ENCODE data around the gene ENO3.

The ENO3 gene

DNA sequence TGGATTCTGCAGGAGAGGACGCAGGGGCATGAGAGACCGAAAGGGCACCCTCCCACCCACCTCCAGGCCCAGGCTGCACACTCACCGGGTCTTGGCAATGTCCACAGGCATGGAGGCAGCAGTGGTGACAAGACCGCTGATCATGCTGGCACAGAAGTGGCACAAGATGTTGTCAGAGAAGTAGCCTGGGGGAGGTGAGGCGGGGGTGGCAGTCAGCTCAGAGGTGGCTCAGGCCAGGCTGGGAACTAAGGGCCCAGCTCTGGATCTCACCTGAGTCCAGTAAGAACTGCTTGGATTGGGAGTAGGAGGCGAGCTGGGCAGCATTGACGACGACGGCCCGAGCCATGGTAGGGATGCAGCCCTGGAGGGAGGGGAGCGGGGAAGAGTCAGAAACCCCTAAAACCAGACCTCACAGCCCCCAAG is 12.8 kb upstream of the ENO3 start:
- DNase-seq: no peak

DNA sequence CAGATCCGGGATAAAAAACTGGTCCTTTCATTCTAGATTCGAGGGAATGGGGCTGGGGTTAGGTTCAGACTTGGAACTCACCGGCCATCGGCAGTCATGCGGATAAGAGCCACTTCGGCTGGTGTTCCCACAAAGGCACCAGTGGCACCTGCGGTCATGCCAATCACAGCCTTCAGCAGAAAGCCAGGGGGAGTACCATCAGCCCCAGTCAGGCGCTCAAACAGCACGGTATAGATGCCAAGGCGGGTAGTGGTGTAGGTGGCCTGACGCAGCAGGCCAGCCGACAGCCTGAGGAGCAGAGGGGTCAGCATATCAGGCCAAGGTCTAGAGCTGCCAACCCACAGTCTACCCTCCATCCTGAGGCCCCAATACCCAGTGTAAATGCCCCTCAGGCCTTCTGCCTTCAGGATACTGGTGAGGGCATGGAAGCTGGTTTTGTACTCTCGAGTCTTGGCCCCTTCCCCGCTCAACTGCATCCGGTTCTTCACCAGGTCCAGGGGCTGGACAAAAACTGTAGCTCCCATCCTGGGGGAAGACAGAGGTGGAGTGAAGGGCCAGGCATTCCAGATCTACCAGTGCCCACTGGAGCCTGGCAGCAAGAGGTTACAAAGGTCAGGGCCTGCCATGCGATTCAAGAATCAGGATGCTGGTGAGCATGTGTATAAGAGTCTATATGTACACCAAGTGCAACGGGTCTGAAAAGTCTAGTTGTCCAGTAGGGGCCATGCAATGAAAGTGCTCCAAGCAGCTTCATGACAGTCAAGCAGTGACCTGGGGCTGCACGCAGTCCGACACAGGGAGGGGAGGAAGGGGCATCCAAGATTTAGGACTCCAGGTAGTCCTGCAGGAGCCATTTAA is 12.0 kb upstream of the ENO3 start:
- peak; percentile 45 for DNase-seq

DNA sequence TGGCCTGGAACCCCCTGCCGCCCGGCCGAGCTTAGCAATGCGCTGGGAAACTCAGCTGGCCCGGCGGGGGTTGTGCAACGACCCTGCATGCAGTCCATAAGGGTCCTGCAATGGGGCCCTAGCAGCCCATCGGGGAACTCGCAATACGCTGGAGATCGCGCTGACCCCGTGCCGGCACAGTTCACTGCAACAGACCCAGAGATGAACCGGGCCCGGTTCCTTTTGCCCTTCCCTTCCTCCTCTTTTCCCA is 11.4 kb upstream of the ENO3 start:
- no peak for DNase-seq

DNA sequence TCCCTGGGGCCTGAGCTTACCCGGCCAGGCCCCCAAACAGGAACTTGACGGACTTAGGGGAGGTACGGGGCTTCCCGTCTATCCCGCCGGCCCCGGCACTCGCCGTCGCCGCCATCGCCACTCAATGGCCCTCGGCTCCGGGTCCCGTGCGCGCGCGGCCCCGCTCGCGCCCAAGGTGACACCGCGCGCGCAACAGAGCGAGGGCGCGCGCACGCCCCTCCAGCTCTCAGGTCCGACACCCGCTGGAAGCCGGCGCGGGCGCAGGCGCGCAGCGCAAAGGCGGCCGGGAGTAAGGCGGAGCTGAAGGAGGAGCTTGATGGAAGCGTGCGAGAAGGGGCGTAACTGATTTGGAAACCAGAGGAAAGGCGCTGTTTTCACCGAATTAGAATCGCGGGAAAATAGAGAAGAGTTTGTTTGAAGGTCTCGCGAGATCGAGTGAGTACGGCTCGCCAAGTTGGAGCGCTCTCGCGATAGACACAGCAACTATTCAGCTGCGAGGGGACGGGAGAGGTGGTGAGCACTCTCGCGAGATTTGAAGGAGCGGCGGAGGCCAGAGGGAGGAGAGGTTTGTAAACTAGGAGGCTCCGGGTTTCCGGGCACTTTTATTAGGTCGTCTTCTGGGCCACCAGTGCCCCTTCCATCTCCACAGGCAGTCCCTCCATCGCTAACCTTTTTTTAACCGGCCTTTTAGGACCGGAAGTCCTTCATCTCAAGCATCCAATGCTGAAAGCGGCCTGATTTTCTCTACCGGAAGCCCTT is 10.9 kb upstream of the ENO3 start, which contains the start of the genes RNF167 and SLC25A11:
Gene RNF167, plus strand, starts transcription at position 473 of the 759 bp plus-strand sequence. CDS start 642 bp downstream, outside the sequence.
Gene SLC25A11, minus strand, starts transcription at position 251 of the 759 bp plus-strand sequence. Its CDS starts 136 bp downstream, at position 115.
- peak; percentile 100 for DNase-seq

DNA sequence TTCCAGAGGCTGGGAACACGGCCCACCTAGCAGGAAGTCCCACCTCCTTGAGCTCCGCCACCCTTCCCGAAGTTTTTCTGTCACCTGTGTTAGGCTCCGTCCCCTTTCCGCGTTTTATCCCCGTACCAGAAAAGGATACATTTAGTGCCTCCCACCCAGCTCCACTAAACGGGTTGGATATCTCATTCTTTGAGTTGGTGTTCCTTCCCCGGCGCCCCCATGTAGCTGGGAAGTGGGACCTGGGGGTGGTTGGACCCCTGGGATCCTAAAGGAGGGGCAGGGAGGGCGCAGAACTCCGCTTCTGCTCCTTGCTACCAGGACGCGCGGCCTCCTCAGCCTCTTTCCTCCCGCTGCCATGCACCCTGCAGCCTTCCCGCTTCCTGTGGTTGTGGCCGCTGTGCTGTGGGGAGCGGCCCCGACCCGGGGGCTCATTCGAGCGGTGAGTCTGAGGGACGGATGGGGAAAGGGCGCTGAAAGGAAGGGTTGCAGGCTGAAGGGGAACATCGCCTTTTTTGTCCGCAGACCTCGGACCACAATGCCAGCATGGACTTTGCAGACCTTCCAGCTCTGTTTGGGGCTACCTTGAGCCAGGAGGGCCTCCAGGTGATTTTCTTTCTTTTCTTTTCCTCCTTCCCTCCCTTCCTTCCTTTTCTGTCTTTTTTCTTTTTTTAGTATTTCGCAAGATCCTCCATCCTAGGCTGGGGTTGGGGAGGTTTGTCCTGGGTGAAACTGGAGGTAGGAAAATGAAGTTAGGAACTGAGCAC is 10.2 kb upstream of the ENO3 start:
- DNase-seq: no peak

DNA sequence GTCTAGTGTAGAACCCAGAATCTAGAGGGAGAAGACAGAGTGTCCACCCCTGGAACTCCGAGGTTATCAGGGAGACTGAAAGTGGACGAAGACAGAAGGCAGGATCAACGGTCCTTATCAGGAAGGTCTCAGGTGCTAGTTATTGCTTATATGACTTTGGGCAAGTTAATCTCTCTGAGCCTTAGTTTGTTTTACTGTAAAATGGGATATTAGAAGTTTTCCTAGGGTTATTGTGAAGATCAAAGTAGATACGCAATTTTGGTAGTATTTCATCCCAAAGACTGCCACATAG is 9.7 kb upstream of the ENO3 start:
- no peak for DNase-seq

DNA sequence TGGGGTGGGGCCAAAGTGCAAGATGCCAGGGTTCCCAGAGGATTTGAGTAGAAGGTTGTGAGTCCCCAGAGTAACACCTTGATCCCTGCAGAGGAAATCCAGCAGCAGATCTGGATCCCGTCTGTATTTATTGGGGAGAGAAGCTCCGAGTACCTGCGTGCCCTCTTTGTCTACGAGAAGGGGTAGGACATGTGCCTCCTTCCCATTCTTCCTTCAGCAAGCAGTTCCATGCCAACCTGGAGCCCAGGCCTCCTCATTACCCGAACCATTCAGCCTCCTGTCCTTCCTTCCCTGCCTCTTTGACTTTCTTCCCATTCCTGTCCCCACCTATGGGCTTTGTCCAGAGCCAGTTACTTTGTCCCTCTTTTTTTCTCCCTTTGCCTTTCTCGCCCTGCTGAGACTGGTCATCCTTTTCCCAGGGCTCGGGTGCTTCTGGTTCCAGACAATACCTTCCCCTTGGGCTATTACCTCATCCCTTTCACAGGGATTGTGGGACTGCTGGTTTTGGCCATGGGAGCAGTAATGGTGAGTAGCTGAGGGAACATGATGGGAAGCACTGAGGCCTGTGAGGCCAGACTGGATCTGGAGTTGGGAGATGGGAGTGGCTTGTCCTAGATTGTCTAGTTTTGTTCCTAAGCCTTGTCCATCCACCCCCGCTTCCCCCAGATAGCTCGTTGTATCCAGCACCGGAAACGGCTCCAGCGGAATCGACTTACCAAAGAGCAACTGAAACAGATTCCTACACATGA is 8.0 kb upstream of the ENO3 start:
- no peak for DNase-seq

DNA sequence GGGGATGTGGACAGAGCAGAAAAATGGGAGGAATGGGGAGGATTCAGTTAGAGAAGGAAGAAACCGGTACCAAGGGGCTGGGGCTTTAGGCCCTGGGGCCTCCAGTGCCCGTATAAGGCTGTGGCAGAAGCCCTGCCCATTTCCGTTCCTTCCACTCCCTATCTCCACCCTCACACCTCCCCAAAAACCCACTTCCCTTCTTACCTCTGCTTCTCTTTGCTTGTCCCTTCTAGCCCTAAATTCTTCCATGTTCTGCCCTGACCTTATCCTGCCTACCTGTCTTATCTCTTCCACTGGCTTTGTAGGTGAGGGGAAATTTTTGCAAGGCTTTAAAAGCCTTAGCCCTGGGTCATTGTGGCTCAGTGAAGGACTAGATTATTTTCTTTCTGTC is 6.8 kb upstream of the ENO3 start:
- no peak for DNase-seq

DNA sequence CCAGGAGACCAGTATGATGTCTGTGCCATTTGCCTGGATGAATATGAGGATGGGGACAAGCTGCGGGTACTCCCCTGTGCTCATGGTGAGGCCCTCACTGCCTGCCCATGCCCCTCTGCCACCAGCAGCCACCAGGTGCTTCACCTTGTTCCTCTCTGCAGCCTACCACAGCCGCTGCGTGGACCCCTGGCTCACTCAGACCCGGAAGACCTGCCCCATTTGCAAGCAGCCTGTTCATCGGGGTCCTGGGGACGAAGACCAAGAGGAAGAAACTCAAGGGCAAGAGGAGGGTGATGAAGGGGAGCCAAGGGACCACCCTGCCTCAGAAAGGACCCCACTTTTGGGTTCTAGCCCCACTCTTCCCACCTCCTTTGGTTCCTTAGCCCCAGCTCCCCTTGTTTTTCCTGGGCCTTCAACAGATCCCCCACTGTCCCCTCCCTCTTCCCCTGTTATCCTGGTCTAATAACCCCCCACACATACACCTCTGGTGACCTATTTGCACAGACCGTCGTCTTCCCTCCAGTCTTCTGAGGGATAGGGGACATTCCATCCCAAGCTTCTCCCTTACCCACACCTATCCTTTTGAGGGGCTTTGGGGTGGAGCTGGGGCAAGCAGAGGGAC is 6.3 kb upstream of the ENO3 start:
- no peak for DNase-seq

DNA sequence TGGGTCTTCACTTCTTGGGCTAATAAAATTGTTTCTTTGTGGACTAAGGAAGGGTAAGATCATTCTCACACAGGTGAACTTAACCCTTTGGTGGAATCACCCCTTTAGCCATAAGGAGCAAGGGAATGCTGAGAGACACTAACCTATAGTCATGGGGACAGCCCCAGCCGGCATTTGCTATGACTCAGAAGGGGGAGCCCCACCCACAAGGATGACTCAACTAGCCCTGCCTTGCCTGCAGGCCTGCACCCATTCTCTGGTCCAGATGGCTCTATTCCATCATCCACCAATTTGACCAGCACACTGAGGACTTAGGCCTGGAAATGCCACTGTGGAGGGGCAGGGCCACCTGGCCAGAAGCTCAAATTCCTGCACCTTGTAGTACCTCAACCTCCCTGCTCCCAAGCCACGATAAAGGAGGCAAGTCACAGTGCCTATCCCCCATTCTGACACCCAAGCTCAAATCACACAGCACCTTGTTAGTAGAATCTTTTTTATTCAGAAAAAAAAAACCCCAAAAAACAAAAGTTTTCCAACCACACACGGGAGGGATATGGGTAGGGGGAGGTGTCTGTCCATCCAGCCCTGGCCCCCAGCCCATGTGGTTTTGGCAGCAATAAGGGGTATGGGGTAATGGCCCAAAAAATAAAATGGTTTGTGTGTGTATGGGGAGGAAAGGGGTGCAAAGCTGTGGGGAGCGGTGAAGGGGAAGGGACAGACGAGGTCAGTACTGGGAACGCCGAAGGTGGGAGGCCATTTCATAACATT is 5.6 kb upstream of the ENO3 start:
- peak; percentile 97 for DNase-seq

DNA sequence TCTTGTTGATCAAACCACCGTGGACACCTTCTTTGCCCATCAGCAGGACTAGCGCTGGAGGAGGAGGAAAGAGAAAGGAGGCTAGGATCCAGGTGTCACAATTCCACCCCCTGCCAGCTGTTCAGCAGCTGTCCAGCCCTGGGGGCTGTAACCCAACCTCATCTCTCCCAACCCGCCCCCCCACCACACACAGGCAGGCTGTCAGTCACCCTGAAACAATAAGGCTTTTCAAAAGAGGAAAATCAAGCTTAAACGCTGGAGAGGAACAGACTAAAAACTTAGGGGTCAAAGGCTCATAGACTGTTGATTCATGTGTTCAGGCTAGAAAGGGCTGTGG is 5.0 kb upstream of the ENO3 start:
- no peak for DNase-seq

DNA sequence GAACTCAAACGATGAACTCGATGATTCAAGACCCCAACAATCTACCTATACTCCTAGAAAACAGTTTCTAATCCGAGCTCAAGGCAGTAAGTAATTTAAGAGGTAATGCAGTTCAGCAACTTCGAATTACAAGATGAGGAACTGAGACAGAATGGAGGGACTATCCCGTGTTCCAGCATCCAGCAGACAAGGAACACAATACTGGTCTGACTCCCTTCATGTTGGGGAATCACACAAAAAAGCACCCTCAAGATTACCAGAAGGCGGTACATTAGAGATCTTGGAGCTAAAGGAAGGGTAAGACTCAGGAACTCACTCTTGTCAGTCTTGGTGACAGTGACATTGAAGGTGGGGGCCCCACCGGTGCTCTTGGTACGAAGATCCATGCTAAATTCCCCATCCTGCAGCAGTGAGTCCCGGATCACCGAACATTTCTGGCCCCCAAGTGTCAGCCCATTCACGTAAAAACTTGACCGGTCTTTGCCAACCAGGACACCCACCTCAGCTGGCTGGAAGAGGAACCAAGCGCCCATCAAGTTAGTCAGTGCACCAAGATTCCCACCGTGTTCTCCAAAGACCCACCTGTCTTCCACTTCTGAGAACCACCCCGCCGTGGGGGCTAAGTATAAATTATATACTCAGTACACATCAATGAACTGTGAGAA is 4.5 kb upstream of the ENO3 start:
- peak; percentile 45 for DNase-seq

DNA sequence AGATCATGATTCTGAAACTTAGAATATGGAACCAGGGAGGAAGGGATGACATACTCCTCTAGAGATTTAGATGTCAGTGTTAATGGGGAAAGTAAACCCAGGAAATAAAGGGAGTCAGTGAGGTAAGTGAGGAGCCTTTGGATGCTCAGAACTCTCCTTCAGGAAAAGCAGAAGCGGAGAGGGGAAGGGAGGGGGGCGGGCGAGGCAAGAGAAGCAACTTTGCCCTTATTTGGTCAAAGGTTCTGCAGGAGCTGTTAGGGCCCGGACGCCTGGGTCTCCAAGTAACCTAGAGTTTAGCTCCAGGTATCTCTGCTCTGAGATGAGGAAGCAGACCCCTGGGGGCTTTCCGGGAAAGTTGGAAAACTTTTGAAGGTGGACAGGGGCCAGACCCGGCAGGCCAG is 3.9 kb upstream of the ENO3 start:
- DNase-seq: no peak

DNA sequence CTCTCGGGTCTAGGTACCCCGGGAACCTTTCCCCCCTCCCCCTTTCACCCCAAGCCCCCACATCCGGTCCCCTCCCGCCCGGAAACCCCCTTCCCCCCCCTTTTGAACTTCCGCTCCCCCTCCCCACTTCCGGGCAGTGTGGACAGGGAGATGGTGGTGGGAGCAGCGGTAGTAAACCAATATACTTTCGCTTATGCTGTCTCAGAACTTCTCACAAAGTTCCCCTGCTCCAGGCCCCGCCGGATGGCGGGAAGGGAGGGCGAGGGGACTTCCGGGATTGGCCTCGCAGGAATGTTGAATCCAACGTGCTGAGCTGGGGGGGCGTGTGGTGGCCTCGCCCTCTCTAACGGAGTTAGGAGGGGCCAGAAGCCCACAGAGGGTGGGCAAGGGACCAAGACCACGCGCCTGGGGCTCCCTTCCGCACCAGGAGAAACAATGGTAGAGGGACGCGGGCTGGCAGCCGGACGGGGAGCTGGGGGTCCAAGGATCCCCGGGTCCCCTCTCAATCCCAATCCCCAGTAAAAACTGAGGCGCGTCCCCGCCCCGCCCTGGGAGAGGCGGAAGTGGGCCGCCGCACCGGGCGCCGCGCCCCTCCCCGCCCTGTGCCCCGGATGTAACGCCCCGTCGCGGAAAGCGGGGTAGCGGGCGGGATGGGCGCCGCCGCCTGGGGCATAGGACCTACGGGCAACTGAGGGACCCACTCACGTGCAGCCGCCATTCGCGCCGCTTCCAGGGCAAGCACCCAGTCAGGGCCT is 3.3 kb upstream of the ENO3 start:
- DNase-seq: peak; percentile 82

DNA sequence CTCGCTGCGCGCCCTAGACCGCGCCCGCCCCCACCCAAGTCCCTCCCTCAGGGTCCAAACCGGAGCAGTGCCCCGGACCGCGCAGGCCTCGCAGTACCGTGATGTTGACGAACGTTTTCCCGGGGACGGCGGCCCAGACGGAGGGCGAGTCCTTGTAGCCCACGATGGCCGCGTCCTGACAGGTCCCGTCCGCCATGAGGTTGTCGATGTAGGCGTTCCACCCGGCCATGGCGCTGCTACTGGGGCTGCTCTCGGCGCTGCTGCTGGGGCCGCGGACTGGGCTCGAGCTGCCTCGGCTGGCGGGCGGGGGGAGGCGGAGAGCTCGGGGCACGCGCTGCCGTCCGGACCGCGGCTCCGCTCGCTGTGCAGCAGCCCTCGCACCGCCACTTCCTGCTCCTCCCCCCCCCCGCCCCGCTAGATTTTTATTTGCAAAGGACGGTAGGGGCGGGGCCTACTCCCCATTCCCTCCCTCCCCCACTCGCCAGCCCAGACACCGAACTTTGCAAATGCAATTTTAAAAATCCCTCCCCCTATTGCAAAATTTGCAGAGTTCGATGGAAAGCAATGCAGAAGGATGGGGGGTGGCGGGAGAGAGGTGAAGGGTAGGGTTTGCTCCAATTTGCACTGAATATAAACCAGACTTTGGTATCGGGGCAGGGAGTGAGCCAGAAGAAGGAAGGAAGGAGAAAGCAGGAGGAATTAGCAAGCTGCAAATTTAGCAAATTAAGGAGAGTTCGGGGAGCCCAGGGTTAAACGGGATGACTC is 2.6 kb upstream of the ENO3 start, which contains the start of gene PFN1:
Gene PFN1, minus strand, starts transcription at position 365 of the 765 bp plus-strand sequence. Its CDS starts 136 bp downstream, at position 229.
- peak; percentile 95 for DNase-seq

DNA sequence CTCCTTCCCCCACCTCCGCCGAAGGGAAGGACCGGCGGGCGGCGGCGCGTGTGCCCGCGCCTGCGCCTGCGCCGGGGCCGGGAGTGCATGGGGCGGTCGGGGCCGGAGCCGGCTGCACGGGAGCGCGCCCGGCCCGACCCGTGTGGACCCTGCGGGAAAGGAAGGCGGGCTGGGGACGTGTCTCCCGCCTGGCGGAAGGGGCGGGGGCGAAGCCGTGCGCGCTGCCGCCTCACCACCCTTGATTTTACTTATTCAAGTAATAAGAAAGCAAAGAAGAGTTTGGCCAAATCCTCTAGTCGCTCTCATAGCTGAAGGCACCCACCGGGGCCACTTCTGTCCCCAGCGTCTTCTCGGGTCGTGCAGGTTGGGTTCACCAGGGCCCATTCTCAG is 2.0 kb upstream of the ENO3 start:
- peak; percentile 95 for DNase-seq

DNA sequence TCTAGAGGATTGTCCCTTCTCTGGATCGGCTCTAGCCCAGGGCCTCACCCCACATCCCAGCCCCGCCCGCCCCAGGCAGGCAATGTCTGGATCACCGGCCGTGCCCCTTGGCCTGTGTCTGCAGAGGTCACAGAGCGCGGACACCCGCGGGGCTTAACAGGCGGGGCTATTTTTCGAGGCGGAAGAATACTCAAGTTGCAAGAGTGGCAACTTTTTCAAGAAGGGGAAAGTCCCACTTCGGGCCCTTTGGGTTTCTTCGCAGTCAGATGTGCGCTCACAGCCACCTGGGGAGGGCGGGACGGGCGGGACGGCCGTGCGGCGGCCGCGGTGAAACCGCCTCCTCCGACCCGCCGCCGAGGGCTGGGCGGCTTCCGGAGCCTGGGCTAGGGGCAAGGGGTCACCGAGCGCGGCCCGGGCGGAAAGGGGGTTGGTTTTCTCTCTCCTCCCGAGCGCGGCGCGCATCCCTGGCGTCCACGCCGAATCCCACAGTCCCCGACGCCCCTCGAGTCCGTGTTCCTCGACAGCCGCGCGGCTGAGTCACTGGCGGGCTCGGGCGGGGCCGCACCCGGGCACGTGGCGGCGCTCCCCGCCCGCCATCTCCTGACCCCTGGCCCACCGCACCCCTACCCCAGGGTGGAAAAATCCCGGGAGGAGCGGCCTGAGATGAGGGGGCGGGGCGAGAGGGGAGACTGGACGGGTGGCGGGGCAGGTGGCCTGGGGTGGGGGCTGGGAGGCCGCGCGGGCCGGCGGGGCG is 1.4 kb upstream of the ENO3 start:
- peak; percentile 95 for DNase-seq

DNA sequence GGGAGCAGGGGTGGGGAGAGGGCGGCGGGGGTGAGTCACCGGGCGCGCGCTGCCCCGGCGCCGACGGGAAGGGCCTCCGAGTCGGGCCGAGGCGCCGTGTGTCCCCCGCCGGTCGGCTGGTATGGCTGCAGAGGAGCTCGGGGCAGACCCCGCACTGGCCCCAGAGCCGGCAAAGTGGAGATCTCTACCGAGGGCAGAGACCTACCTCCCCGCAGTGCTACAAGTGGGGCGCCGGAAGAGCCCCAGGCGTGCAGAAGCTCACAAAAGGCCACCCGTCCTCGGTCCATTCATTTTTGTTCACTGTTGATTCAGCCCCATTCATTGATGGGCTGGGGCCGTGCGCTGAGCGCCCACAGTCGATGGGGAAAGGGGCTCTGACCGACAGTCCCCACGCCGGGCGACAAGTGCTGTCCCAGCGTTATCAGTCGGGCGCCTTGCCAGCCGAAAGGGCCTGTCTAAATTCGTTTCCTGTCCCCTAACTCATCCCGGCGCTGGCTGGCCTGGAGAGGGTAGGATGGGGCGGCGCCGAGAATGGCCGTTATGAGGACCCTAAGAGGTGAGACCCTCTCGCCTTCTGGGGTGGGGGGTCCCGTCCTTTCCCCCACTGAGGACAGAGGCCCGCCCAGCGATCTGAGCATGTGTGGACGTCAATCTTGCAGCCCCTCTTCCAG is 709 bp upstream of the ENO3 start:
- DNase-seq: peak; percentile 78

All from islet precursor cell (in vitro differentiated cells).